NCI-H1417 (cell line): Measurements from ENCODE around the gene TTC9B.
"Not testable (repeated sequence)": the region's sequence is repeated elsewhere in the genome, so short reads cannot be mapped to it uniquely, and the experiment has no call there.

Experiments
- DNase-seq, 3 experiments: peaks; one replicate each; lab custom pipeline; 2025; lab: John Stamatoyannopoulos, UW

The TTC9B gene

DNA sequence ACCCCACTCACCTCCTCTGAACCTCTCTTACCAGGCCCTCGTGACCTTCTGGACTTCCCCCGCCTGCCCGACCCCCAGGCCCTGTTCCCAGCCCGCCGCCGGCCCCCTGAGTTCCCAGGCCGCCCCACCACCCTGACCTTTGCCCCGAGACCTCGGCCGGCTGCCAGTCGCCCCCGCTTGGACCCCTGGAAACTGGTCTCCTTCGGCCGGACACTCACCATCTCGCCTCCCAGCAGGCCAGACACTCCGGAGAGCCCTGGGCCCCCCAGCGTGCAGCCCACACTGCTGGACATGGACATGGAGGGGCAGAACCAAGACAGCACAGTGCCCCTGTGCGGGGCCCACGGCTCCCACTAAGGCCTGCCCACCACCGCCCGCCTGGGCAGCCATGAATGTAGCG lies 3.2 kb downstream of the TTC9B start:
- no peak for DNase-seq

DNA sequence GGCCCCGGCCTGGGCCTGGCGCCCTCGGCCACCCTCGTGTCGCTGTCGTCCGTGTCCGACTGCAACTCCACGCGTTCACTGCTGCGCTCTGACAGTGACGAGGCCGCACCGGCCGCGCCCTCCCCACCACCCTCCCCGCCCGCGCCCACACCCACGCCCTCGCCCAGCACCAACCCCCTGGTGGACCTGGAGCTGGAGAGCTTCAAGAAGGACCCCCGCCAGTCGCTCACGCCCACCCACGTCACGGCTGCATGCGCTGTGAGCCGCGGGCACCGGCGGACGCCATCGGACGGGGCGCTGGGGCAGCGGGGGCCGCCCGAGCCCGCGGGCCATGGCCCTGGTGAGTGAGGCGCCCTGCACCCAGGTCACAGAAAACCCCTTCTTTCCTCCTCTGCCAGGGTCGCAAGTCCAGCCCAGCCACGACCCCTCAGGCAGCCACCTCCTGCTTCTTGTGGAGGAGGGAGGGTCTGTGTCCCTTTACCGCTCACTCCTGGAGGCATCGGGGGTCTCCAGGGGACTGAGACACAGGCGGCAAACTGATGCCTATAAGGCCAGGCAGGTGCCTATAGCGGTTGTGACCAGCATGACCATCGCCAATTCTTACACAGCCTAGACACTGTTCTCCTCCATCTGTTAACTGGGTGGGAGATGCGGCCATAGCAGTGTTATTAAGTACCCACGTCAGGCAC lies 4.2 kb downstream of the TTC9B start:
- DNase-seq: no peak

GRCh38 chr19:40213251-40213829 lies 4.8 kb downstream of the TTC9B start:
- DNase-seq: no peak

DNA sequence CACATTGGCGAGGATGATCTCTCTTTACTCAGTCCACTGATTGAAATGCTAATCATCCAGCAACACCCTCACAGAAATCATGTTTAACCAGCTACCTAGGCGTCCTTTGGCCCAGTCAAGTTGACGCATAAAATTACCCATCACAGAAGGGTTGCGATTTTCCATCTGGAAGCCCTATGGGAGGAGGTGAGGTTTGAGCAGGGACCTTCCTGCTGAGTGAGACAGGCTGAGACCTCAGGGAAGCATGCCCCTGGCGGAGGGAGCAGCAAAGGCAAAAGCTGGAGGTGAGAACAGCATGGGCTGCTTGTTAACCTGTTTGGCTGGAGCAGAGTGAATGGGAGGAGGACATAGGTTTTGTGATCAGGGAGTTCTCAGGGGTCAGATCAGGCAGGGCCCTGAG lies 7.3 kb downstream of the TTC9B start:
- no peak for DNase-seq

- DNase-seq: no peak
These were observed 9.6 kb downstream of the TTC9B start for GRCh38 chr19:40208602-40209001.

DNA sequence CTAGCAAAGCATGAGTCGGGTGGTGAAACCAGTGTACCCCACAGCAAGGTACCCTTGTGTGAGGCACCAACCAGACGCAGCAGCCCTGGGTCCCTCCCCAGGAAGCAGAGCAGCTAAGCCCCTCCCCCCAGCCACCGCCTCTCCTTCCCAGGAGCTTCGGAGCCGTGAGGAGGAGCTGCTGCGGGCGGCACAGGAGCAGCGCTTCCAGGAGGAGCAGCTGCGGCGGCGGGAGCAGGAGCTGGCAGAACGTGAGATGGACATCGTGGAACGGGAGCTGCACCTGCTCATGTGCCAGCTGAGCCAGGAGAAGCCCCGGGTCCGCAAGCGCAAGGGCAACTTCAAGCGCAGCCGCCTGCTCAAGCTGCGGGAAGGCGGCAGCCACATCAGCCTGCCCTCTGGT lies 12.4 kb downstream of the TTC9B start:
- no peak for DNase-seq

DNA sequence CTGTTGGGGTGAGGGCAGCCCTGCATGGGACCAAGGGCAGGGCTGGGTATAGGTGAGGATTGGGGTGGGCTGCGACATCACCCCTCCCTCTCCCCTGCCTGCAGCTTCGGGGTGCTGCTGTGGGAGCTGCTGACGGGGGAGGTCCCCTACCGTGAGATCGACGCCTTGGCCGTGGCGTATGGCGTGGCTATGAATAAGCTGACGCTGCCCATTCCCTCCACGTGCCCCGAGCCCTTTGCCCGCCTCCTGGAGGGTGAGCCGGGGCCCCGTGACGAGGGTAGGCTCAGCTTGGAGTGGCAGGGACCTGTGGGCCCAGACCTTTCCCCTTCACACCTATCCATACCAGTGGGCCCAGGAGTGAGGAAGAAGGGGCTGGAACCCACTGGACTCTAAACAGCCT lies 13.8 kb downstream of the TTC9B start:
- no peak for DNase-seq

GRCh38 chr19:40200341-40201099 lies 17.7 kb downstream of the TTC9B start:
- no peak for DNase-seq

DNA sequence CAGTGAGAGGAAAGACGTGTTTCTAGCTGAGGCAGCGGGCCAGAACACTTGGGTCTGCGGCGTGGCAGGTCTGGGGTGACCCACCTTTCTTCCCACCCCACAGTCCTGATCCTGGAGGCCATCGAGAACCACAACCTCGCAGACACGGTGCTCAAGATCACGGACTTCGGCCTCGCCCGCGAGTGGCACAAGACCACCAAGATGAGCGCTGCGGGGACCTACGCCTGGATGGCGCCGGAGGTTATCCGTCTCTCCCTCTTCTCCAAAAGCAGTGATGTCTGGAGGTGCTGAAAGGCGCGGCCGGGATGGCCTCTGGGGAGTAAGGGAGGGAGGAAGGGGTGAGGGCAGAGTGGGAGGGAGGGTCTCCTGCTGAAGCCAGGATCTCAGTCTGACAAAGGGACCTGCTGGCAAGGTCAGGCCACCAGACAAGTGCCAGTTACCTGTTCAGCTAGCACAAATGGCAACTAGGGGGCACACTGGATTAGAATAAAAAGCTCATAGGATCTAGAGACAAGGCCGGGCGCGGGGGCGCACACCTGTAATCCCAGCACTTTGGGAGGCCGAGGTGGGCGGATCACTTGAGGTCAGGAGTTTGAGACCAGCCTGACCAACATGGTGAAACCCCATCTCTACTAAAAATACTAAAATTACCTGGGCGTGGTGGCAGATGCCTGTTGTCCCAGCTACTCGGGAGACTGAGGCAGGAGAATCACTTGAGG lies 19.8 kb downstream of the TTC9B start:
- no peak for DNase-seq

DNA sequence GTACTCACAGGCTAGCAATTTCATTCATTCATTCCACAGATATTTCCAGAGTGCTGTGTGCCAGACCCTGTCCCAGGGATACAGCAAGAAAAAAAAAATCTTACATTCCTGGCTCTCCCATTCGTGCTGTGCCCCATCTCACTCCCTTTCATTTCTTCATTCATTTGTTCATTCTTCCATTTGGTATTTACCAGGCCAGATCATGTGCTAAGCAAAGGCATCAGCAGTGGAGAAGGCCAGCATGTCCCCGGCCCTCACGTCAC lies 24.7 kb downstream of the TTC9B start:
- no peak for DNase-seq

DNA sequence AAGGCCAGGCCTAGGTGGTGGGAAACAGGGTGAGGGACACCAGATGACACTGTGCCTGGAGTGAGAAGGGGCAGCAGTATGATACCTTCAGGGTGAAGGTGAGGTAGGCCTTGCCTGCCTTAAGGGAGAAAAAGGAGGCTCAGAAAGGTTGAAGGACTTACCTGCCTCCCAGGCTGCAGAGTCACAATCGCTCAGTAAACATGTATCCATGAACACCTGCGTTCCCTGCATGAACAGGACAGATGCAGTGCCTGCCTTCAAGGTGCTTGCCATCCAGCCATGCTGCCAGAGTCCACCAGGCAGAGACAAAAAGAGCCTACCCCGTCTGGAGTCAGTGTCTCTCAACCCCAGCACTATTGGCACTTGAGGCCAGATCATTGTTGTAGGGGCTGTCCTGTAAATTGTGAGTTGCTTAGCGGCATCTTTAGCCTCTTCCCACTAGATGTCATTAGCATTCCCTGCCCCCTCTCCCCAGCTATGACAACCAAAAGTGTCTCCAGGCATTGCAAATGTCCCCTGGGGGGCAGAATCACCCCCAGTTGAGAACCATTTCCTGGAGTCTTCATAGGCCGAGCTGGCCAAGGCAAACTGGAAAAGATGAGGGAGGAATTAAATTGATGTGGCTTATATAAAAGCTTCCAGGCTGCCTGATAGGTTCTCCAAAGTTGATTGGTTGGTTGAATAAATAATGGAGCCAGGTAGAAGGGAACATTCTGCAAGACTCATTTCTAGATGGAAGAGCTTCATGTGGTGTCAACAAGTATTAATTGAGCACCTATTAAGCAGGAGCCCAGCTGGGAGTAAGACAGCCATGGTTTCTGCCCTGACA lies 25.2 kb downstream of the TTC9B start:
- no peak for DNase-seq

DNA sequence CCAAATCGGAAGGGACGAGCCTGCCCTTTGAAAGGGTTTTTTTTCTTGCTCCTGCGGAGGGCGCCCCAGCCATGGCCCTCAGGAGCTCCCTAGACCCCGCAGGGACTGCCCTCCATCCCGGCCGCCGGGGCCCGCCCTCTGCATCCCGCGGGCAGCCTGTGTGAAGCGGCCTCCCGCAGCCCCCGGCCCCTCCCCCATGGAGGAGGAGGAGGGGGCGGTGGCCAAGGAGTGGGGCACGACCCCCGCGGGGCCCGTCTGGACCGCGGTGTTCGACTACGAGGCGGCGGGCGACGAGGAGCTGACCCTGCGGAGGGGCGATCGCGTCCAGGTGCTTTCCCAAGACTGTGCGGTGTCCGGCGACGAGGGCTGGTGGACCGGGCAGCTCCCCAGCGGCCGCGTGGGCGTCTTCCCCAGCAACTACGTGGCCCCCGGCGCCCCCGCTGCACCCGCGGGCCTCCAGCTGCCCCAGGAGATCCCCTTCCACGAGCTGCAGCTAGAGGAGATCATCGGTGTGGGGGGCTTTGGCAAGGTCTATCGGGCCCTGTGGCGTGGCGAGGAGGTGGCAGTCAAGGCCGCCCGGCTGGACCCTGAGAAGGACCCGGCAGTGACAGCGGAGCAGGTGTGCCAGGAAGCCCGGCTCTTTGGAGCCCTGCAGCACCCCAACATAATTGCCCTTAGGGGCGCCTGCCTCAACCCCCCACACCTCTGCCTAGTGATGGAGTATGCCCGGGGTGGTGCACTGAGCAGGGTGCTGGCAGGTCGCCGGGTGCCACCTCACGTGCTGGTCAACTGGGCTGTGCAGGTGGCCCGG lies 26.1 kb downstream of the TTC9B start:
- peak in 2 of 3 experiments; percentile 33 to 39 for DNase-seq

- DNase-seq: peak; percentile 64 to 69 (median 69)
These were observed 27.0 kb downstream of the TTC9B start, which contains the start of gene MAP3K10 for GRCh38 chr19:40190891-40191835. Gene MAP3K10 (plus strand): TSS chr19:40191426. CDS start chr19:40192032, 606 bp downstream.

DNA sequence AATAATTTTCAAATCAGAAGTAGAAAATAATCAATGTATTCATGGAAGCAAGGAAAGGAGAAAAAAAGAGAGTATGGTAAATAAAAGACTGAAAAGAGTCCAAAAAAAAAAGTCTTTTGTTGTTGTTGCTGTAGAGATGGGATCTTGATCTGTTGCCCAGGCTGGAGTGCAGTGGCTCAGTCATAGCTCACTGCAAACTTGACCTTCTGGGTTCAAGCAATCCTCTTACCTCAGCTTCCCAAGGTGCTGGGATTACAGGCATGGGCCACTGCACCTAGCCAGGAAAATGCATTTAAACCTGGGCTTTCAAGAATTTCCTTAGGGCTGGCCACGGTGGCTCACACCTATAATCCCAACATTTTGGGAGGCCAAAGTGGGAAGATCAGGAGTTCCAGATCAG lies 33.9 kb downstream of the TTC9B start:
- no peak for DNase-seq

- DNase-seq: no peak
These were observed 39.4 kb downstream of the TTC9B start for GRCh38 chr19:40178756-40179155.

DNA sequence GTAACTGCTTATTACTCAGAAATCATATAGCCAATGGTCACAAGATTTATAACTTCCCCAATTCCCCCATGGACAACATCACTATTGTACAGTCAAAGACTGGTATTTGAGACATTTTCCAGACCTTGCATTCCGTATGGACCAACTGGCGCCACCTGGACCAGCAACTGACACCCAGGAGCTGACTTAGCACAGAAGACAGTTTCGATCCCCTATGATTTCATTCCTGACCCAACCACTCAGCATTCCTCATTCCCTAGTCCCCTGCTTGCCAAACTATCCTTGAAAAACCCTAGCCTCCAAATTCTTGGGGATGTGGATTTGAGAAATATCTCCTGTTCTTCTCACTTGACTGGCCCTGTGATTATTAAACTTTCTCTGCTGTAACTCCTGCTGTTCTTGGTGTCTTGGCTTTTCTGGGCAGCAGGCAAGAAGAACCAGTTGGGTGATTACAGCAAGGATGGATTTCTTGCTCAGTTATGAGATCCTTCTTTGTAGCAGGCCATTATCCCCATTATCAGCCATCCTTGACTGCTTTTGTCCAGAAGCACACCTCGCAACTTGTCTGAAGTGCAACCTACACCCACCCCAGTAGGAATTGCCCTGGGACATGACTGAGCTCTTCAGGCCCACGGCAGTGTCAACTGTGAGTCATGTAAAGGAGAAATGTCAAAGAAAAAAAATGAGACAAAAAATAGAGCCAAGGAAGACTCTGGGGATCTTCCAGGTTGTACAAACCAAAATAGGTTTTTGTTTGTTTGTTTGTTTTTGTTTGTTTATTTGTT lies 40.7 kb downstream of the TTC9B start:
- DNase-seq: no peak

DNA sequence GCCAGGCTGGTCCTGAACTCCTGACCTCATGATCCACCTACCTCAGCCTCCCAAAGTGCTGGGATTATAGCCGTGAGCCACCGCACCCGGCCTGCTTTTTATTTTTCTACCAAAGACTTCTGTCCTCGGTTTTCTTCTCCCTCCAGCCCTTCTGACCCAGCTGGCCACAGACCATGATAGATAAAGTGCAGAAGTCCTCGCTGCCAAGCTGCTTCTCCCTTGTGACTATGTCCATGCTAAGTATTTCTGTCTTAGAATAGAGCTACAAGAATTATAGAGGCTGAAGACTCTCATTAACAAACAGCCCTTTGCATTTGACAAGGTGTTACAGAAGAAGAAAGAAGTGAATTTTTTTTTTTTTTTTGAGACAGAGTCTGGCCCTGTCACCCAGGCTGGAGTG lies 42.4 kb downstream of the TTC9B start:
- no peak for DNase-seq

- no peak for DNase-seq
These were observed 44.1 kb downstream of the TTC9B start for GRCh38 chr19:40174092-40174491.

DNA sequence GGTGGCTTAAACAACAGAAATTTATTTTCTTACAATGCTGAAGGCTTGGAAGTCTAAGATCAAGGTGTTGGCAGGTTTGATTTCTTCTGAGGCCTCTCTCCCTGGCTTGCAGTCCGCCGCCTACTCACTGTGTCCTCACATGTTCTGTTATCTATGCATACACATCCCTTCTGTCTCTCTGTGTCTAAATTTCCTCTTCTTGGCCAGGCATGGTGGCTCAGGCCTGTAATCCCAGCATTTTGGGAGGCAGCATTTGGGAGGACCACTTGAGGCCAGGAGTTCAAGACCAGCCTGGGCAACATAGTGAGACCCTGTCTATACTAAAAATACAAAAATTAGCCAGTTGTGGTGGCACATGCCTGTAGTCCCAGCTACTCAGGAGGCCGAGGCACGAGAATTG lies 46.9 kb downstream of the TTC9B start:
- not testable (repeated sequence) for DNase-seq
